Smooth muscle cell (in vitro differentiated cells): ENCODE measurements around the gene RNF186. TPM values are rescaled to one million over a fixed set of nuclear protein-coding genes. Genes with fewer than 3 reads are reported as not detected.

Experiments used
- DNase-seq: peaks from one replicate; lab custom pipeline; 2025; ENCODE audit not compliant: unreplicated experiment; lab: John Stamatoyannopoulos, UW
- H2AFZ ChIP-seq: fragments of 200-600 bp; sonication (generic); 2 replicates; pipeline ENCODE4 v1.6.0; 2016; ENCODE audit warnings: antibody characterized with exemption, low read depth, mild to moderate bottlenecking
- H3F3A ChIP-seq: fragments of 200-600 bp; sonication (generic); 2 replicates; pipeline ENCODE4 v1.6.0; 2017; ENCODE audit warnings: antibody characterized with exemption, low read depth
- H3K27ac ChIP-seq: fragments of 200-600 bp; sonication (generic); 2 replicates; pipeline ENCODE4 v1.5.1; 2016; ENCODE audit warnings: low read depth, mild to moderate bottlenecking
- H3K27me3 ChIP-seq: fragments of 200-600 bp; sonication (generic); 2 replicates; pipeline ENCODE4 v1.6.1; 2016; ENCODE audit warnings: low read depth, mild to moderate bottlenecking
- H3K36me3 ChIP-seq: fragments of 200-600 bp; sonication (generic); 2 replicates; pipeline ENCODE4 v1.5.1; 2016; ENCODE audit warnings: low read depth
- H3K4me1 ChIP-seq: fragments of 200-600 bp; sonication (generic); 2 replicates; pipeline ENCODE4 v1.5.1; 2016; ENCODE audit warnings: low read depth
- H3K4me2 ChIP-seq: fragments of 200-600 bp; sonication (generic); 2 replicates; pipeline ENCODE4 v1.6.0; 2016; ENCODE audit warnings: mild to moderate bottlenecking
- H3K4me3 ChIP-seq: fragments of 200-600 bp; sonication (generic); 2 replicates; pipeline ENCODE4 v1.5.1; 2016; ENCODE audit warnings: mild to moderate bottlenecking
- H3K79me2 ChIP-seq: fragments of 200-600 bp; sonication (generic); 2 replicates; pipeline ENCODE4 v1.6.0; 2016; ENCODE audit warnings: low read depth, mild to moderate bottlenecking
- H3K9ac ChIP-seq: fragments of 200-600 bp; sonication (generic); 2 replicates; pipeline ENCODE4 v1.6.0; 2016; ENCODE audit warnings: low read depth
- H3K9me3 ChIP-seq: fragments of 200-600 bp; sonication (generic); replicated peaks from 2 replicates; pipeline ENCODE4 v1.5.1; 2016; ENCODE audit warnings: low read depth
- H4K20me1 ChIP-seq: fragments of 200-600 bp; sonication (generic); 2 replicates; pipeline ENCODE4 v1.6.0; 2016; ENCODE audit warnings: low read depth
- CTCF ChIP-seq: fragments of 200-600 bp; sonication (generic); IDR thresholded peaks from 2 replicates; pipeline ENCODE4 v1.5.1; 2017; ENCODE audit warnings: borderline replicate concordance, mild to moderate bottlenecking, antibody characterized with exemption; ENCODE audit not compliant: insufficient read depth, poor library complexity, severe bottlenecking
- WGBS: methylation state at CpG from one replicate; pipeline ENCODE4 v1.1.7; 2016; ENCODE audit warnings: low lambda C conversion rate; 5-methylcytosine and 5-hydroxymethylcytosine counted together
- polyA plus RNA-seq: library from polyadenylated mRNA; unstranded; fragments of >200 nt; fragmentation: Nextera tagmentation; extraction: Ambion mirVana; gene quantifications from 2 replicates; pipeline ENCODE4 v1.2.1, GENCODE V29; 2016
- total RNA-seq: library from RNA; depleted of rRNA; stranded (reverse); fragments of >200 nt; gene quantifications from 2 replicates; pipeline ENCODE4 v1.2.3, GENCODE V29; 2014

The RNF186 gene
- total and polyA plus RNA-seq, 2 experiments from 2014 or later = not detected

DNA sequence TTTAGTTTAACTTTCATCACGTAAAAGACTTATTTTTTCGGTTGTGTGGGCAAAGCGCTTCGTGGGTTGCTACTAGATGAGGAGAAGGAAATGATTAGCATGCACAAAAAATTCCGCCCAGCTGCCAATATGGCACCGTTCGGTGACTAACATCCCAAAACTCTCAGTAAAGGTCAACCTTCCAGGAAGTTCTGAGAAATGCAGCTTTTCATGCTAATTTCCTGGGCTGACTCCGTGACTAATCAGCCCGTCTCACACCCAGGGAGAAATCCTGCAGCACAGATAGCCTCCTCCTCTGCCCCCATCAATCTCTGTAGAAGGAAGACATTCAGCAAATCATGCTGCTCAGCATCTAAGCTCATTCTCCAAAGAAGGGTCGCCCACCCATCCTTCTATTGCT, 49.5 kb downstream of the RNF186 start:
- WGBS = 19% methylated on average over 10 of the region's 10 CpGs
- H3K27me3 ChIP-seq = peaks cover 9% of the 10 kb centered on the region
- H3K9me3 ChIP-seq = no peaks in the 10 kb centered on the region
- peak overlapping the region; percentile 25 for H3K27ac ChIP-seq
- no peak for TF ChIP-seq CTCF
- H3K79me2 ChIP-seq = no peaks in the 10 kb centered on the region
- H3K36me3 ChIP-seq = no peaks in the 10 kb centered on the region
- H3K9ac ChIP-seq = no peak overlapping the region
- no peak overlapping the region for H2AFZ ChIP-seq
- H3K4me2 ChIP-seq = peak overlapping the region; percentile 41
- no peak for DNase-seq
- no peak overlapping the region for H3K4me3 ChIP-seq
- peaks cover 7% of the 10 kb centered on the region for H3F3A ChIP-seq
- H3K4me1 ChIP-seq = peaks cover 12% of the 10 kb centered on the region
- H4K20me1 ChIP-seq = no peaks in the 10 kb centered on the region

DNA sequence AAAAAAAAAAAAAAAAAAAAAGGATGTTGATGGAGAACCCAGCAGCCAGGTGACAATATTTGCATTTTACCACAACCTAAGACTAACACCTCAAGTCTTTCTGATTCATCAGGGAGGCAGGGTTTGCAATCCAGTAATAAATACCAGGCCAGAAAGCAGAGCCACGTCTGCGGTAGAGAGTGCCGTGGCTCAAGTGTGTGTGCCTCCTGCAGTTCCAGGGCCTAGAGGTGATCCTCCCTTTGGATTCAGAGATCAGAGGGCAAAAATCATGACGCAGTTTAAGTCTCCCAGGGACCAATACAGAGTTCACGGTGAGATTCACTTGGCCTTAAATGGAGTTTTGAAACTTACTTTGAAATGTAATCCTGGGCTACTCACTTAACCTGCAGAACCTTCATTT, 50.2 kb downstream of the RNF186 start:
- no peak for DNase-seq
- H3K4me2 ChIP-seq = peak overlapping the region; percentile 38
- no peaks in the 10 kb centered on the region for H4K20me1 ChIP-seq
- H3K4me1 ChIP-seq = peaks cover 12% of the 10 kb centered on the region
- no peaks in the 10 kb centered on the region for H3K36me3 ChIP-seq
- no peak overlapping the region for H3K9ac ChIP-seq
- no peaks in the 10 kb centered on the region for H3K79me2 ChIP-seq
- peaks cover 7% of the 10 kb centered on the region for H3F3A ChIP-seq
- no peak for TF ChIP-seq CTCF
- H3K27me3 ChIP-seq = peaks cover 12% of the 10 kb centered on the region
- H3K27ac ChIP-seq = peak overlapping the region; percentile 25
- 56% methylated on average over 5 of the region's 5 CpGs for WGBS
- no peak overlapping the region for H3K4me3 ChIP-seq
- H2AFZ ChIP-seq = no peak overlapping the region
- no peaks in the 10 kb centered on the region for H3K9me3 ChIP-seq

Other genes starting within 250 kb of the RNF186 start
- gene NBL1, start 171.0 kb downstream of the RNF186 start, total RNA-seq = 9.4 and 12.3 TPM in 2 replicates
- 35.9 and 46.9 TPM in 2 replicates for gene NBL1, start 171.0 kb downstream of the RNF186 start, polyA plus RNA-seq
- gene HTR6, start 150.4 kb downstream of the RNF186 start, total RNA-seq = not detected in 2 replicates
- gene HTR6, start 150.4 kb downstream of the RNF186 start, polyA plus RNA-seq = not detected in 2 replicates
- 5.4 and 6.9 TPM in 2 replicates for gene TMCO4, start 15.4 kb downstream of the RNF186 start, total RNA-seq
- gene TMCO4, start 15.4 kb downstream of the RNF186 start, polyA plus RNA-seq = 4.3 and 6.8 TPM in 2 replicates
- gene OTUD3, start 67.1 kb upstream of the RNF186 start, total RNA-seq = 9.9 and 10.0 TPM in 2 replicates
- 2.3 and 2.6 TPM in 2 replicates for gene OTUD3, start 67.1 kb upstream of the RNF186 start, polyA plus RNA-seq
- gene PLA2G2E, start 108.3 kb upstream of the RNF186 start, total RNA-seq = not detected in 2 replicates
- gene PLA2G2E, start 108.3 kb upstream of the RNF186 start, polyA plus RNA-seq = not detected in 2 replicates
- gene PLA2G2A, start 164.3 kb upstream of the RNF186 start, total RNA-seq = 25.5 and 26.3 TPM in 2 replicates
- 102 and 163 TPM in 2 replicates for gene PLA2G2A, start 164.3 kb upstream of the RNF186 start, polyA plus RNA-seq